ENCODE measurements around the gene KLHL6. TPM values are rescaled to one million over a fixed set of nuclear protein-coding genes. Genes with fewer than 3 reads are reported as not detected.

The KLHL6 gene
- total RNA-seq, 1 experiment from 2014 or later = 0.03 TPM

GRCh38 chr3:183563536-183563874 lies 8.0 kb upstream of the KLHL6 start:
- ChIA-PET CTCF (no interaction called here), POLR2A (no interaction called here)
- intact Hi-C loops (cut with micrococcal nuclease; ENCODE audit: unreplicated experiment) (no loop called here), in situ Hi-C loops (cut with HindIII; ENCODE audit: low pct_unique_long_range_greater_than_20kb, low sequenced_read_pairs) (no loop called here)
- no TSS peak for BruUV-seq (replicated peaks)
- TF ChIP-seq SIN3A (IDR thresholded peaks at IDR 0.05; ENCODE audit: borderline replicate concordance, insufficient read depth, low read depth, low read length) (no peak), REST (IDR thresholded peaks at IDR 0.05; ENCODE audit: insufficient read depth in 1 of 2, low read depth in 2 of 2, low read length in 1 of 2) (no peak), POLR2AphosphoS5 (IDR thresholded peaks at IDR 0.05; ENCODE audit: low read depth, low read length) (no peak), TCF7L2 (IDR thresholded peaks at IDR 0.05; ENCODE audit: low read depth, low read length) (no peak), CTCF (IDR thresholded peaks at IDR 0.05) (no peak)
- DNase-seq (ENCODE audit: low read depth, low spot score) = no peak
- H3K27ac ChIP-seq (ENCODE audit: low read length) = no peak overlapping the region
- H3K9me3 ChIP-seq (ENCODE audit: control insufficient read depth, insufficient read depth, low read depth, low read length) = no peaks in the 10 kb centered on the region
- no peak overlapping the region for H3K4me3 ChIP-seq (ENCODE audit: low read depth in 2 of 2, low read length in 2 of 2)
- H3K36me3 ChIP-seq (ENCODE audit: control insufficient read depth, insufficient read depth, low read length) = no peaks in the 10 kb centered on the region
- H3K4me1 ChIP-seq (ENCODE audit: control insufficient read depth, insufficient read depth, low read length) = no peaks in the 10 kb centered on the region
- ATAC-seq = no peak
- H3K27me3 ChIP-seq (ENCODE audit: control insufficient read depth, insufficient read depth, low read length) = no peaks in the 10 kb centered on the region

- Histone ChIP-seq H3K4me3 (ENCODE audit: low read depth in 2 of 2, low read length in 2 of 2) (no peak overlapping the region), H3K27ac (ENCODE audit: low read length) (no peak overlapping the region), H3K9me3 (ENCODE audit: control insufficient read depth, insufficient read depth, low read depth, low read length) (no peaks in the 10 kb centered on the region), H3K36me3 (ENCODE audit: control insufficient read depth, insufficient read depth, low read length) (no peaks in the 10 kb centered on the region), H3K27me3 (ENCODE audit: control insufficient read depth, insufficient read depth, low read length) (no peaks in the 10 kb centered on the region), H3K4me1 (ENCODE audit: control insufficient read depth, insufficient read depth, low read length) (no peaks in the 10 kb centered on the region)
- BruUV-seq (replicated peaks) = no TSS peak
- ChIA-PET POLR2A (no interaction called here), CTCF (interaction anchor here (0.7 kb wide), 1 partner anchor 81 kb away, joined by 4 read pairs; no protein-coding TSS in a partner anchor)
- TF ChIP-seq REST (IDR thresholded peaks at IDR 0.05; ENCODE audit: insufficient read depth in 1 of 2, low read depth in 2 of 2, low read length in 1 of 2) (no peak), POLR2AphosphoS5 (IDR thresholded peaks at IDR 0.05; ENCODE audit: low read depth, low read length) (no peak), SIN3A (IDR thresholded peaks at IDR 0.05; ENCODE audit: borderline replicate concordance, insufficient read depth, low read depth, low read length) (no peak), CTCF (IDR thresholded peaks at IDR 0.05) (no peak; the same call in 1 of the 2 replicates), TCF7L2 (IDR thresholded peaks at IDR 0.05; ENCODE audit: low read depth, low read length) (no peak)
- in situ Hi-C loops (cut with HindIII; ENCODE audit: low pct_unique_long_range_greater_than_20kb, low sequenced_read_pairs) = no loop called here
- intact Hi-C loops (cut with micrococcal nuclease; ENCODE audit: unreplicated experiment) = no loop called here
- DNase-seq (ENCODE audit: low read depth, low spot score) (no peak), ATAC-seq (0 out of 2 replicates have a peak, but pooled peaks have one; percentile 55)
Observed at GRCh38 chr3:183560607-183561006, 5.1 kb upstream of the KLHL6 start.
